Right atrium auricular region (tissue), 2 donors: ENCODE measurements around the gene HOXD13. TPM values are rescaled to one million over a fixed set of nuclear protein-coding genes. Genes with fewer than 3 reads are reported as not detected.

Experiments used
- DNase-seq: peaks from one replicate; pipeline ENCODE4 v3.0.0-alpha.2; 2019; ENCODE audit warnings: low spot score
- H3K27ac ChIP-seq, 2 donors: fragments of 200-600 bp; sonication (generic); 1 replicate in 1 of 2; 2 replicates in 1 of 2; pipeline ENCODE4 v1.5.1; 2016 to 2019
- H3K27me3 ChIP-seq, 2 donors: fragments of 200-600 bp; sonication (generic); one replicate each; pipeline versions ENCODE4 v1.5.1 to v1.6.0; 2017 to 2019
- H3K36me3 ChIP-seq: fragments of 200-600 bp; sonication (generic); one replicate; pipeline ENCODE4 v1.5.1; 2016
- H3K4me1 ChIP-seq, 2 donors: fragments of 200-600 bp; sonication (generic); one replicate each; pipeline versions ENCODE4 v1.5.1 to v1.6.0; 2017 to 2019
- H3K4me3 ChIP-seq, 2 donors: fragments of 200-600 bp; sonication (generic); 1 replicate in 1 of 2; 2 replicates in 1 of 2; pipeline ENCODE4 v1.5.1; 2017 to 2019; ENCODE audit warnings: mild to moderate bottlenecking in 1 of 2, moderate library complexity in 1 of 2
- H3K9me3 ChIP-seq, 2 donors: fragments of 200-600 bp; sonication (generic); one replicate each; pipeline ENCODE4 v1.5.1; 2019
- CTCF ChIP-seq, 2 donors: fragments of 200-600 bp; sonication (generic); IDR thresholded peaks; one replicate each; pipeline ENCODE4 v1.5.1; 2019; ENCODE audit warnings: antibody characterized with exemption in 2 of 2
- total RNA-seq, 2 donors: library from RNA; depleted of rRNA; stranded (reverse); fragments of >200 nt; gene quantifications; one replicate each; pipeline ENCODE4 v1.1.0, GENCODE V29; 2016

The HOXD13 gene
- total RNA-seq, 2 donors from 2014 or later: not detected

DNA sequence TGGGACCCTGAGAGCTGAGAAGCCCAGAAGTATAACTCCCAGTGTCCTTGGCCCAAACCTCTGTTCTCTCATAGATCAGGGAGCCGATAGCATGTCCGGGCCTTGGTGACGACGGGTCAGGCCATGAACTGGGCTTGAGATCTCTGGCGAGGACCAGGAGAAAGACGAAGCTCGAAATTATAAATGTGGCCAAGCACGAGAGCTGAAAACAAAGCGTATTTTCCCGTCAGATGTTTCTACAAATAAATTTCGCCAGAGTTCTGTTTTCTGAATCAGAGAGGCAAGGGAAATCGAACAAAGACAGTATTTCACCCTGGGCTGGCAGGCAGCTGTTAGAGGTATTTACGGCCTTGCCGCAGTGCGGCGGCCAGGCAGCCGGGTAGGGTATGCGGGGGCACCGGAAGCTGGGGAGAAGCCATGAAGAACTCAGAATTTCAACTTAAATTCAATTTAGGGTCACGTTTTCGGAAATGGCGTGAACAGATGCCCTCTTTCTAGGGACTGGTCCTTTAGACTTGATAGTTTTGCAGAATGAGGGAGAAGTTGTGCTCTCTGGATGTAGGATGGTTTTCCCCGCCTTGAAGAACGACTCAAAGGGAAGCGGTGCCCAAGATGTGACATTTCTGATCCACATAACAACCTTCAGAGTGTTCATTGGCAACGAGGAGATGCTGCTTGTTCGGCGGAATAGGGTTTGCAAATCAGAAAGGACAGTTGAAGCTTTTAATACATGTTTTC is 46.6 kb downstream of the HOXD13 start:
- H3K9me3 ChIP-seq: no peaks in the 10 kb centered on the region
- H3K4me1 ChIP-seq: peaks cover 0 to 27% of the 10 kb centered on the region in 2 donors
- no peaks in the 10 kb centered on the region for H3K36me3 ChIP-seq
- H3K27me3 ChIP-seq: peaks cover 21 to 40% of the 10 kb centered on the region in 2 donors
- TF ChIP-seq CTCF (IDR thresholded peaks at IDR 0.05): no peak
- no peak for DNase-seq
- no peak overlapping the region for H3K27ac ChIP-seq
- H3K4me3 ChIP-seq: peak overlapping the region in 1 of 2 donors; percentile 52

DNA sequence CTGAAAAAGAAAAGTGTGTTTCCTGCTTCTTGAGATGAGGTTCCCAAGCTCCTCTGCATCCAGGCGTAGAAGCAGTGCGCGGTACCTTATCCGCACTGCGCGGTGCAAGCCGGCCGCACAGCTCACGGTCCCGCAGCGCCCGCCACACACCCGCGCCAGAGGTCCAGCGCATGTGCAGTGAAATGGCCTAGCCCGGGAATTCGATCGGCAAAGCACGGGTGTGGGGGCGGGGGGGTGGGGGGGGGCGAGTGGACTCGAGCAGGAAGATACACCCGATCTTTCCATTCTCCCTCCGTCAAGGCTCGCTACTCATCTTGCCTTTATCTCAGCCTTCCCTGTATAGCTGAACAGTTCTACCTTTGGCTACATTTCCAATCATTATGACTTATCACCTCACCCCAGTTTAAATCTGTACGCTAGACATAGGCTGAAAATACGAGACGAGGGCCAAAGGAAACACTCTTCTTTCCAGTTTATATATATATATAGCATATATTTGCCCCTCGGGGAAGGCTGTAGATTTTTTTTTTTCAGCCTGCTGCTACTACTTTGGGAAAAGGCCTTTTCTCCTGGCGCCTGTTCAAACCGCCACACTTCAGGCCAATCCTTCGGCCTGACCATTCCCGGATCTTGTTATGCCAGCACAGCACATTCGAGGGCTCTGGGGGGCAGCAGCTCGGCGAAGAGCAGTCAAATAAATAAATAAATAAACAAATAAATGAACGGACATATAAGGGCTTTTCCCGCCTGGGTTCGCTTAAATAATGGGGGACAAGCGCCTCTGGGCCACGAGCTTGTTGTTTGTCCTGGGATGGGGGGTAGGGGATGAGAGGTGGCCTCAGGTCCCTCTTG is 47.4 kb downstream of the HOXD13 start:
- no peak for DNase-seq
- Histone ChIP-seq H3K9me3 (no peaks in the 10 kb centered on the region), H3K27me3 (peaks cover 21 to 35% of the 10 kb centered on the region in 2 donors), H3K27ac (peak overlapping the region in 1 of 2 donors; percentile 28), H3K4me3 (peak overlapping the region in 1 of 2 donors; percentile 52), H3K36me3 (no peaks in the 10 kb centered on the region), H3K4me1 (peaks cover 0 to 27% of the 10 kb centered on the region in 2 donors)
- TF ChIP-seq CTCF (IDR thresholded peaks at IDR 0.05): no peak

DNA sequence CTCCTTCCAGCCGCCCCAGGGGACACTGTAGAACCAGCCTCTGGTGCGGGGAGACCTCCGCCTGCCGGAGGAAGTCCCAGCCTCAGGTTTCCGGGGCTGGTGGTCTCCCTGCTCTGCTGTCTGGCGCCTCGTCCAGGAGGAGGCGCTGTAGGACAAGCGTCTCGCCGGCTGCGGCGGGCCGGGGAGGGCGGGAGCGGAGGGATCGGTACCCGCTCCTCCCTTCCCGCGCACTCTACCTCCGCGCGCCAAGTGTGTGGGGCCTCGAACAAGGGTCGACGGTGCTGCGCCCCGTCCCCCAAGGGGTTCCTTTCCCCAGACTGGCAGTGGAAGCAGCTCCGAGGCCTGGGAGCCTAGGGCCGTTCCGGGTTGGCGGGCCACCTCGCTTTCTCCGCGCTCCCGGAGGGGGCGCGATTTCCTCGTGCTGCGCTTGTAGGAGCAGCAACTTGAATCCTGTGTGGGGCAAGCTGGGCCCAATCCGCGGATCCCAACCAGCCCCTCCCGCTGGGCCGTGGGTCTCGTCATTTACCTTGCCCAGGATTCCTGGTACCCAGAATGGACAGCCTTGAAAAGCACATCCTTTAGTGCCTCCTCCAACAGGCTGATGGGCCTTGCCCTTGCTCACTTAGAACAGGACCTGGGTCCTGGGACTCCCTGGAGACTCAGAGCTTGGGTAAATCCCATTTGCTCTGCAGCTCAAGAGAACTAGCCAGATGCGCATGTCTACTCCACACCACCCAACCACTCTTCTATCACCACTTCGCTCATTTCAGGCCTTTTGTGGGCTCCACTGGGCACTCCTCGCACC is 48.2 kb downstream of the HOXD13 start:
- Histone ChIP-seq H3K36me3 (no peaks in the 10 kb centered on the region), H3K27ac (peak overlapping the region in 1 of 2 donors; percentile 28), H3K4me3 (peak overlapping the region; percentile 34 to 52), H3K27me3 (peaks cover 21 to 35% of the 10 kb centered on the region in 2 donors), H3K4me1 (peaks cover 0 to 27% of the 10 kb centered on the region in 2 donors), H3K9me3 (no peaks in the 10 kb centered on the region)
- peak; percentile 67 for DNase-seq
- TF ChIP-seq CTCF (IDR thresholded peaks at IDR 0.05): peak; percentile 87 to 98

DNA sequence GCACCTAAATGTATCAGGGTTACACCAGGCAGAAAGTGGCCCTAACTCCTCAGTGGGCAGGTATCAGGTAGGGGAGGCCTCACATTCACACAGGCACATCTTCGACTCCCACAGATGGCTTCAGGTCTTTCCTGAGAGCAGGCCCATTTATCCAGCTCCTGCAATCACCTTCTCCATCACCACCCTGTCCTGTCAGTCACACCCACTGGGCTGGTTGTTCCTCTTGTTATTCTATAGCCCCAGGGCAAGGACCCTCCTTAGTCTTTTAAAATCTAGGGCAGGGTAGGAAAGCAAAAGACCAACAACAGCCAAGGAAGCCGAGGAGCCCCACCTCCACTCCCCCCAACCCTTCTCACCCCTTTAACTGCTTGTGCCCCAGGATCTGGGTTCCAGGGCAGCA is 49.8 kb downstream of the HOXD13 start:
- TF ChIP-seq CTCF (IDR thresholded peaks at IDR 0.05): no peak
- DNase-seq: no peak
- H3K27me3 ChIP-seq: peaks cover 22 to 26% of the 10 kb centered on the region in 2 donors

More for the DNA sequence above, 49.8 kb downstream of the HOXD13 start:
- Histone ChIP-seq H3K27ac (no peak overlapping the region), H3K4me1 (peaks cover 0 to 16% of the 10 kb centered on the region in 2 donors), H3K36me3 (no peaks in the 10 kb centered on the region), H3K4me3 (no peak overlapping the region), H3K9me3 (no peaks in the 10 kb centered on the region)

Other genes starting within 250 kb of the HOXD13 start
- gene LNPK, start 90.5 kb upstream of the HOXD13 start, total RNA-seq: 10 to 100 TPM; 12.8 to 14.8 TPM
- not detected for gene EVX2, start 8.8 kb upstream of the HOXD13 start, total RNA-seq
- not detected for gene HOXD12, start 7.1 kb downstream of the HOXD13 start, total RNA-seq
- gene HOXD11, start 14.6 kb downstream of the HOXD13 start, total RNA-seq: not detected
- not detected for gene HOXD10, start 24.1 kb downstream of the HOXD13 start, total RNA-seq
- gene HOXD9, start 30.0 kb downstream of the HOXD13 start, total RNA-seq: under 1 TPM in 1 of 2 donors, not detected in 1; 0.44 TPM
- 1 to 10 TPM in 1 of 2 donors, under 1 TPM in 1; 0.55 to 1.1 TPM for gene HOXD8, start 37.0 kb downstream of the HOXD13 start, total RNA-seq
- gene HOXD4, start 58.8 kb downstream of the HOXD13 start, total RNA-seq: under 1 TPM in 1 of 2 donors, not detected in 1; 0.52 TPM
- gene HOXD3, start 64.6 kb downstream of the HOXD13 start, total RNA-seq: not detected
- not detected for gene HOXD1, start 95.9 kb downstream of the HOXD13 start, total RNA-seq
- gene MTX2, start 176.7 kb downstream of the HOXD13 start, total RNA-seq: 10 to 100 TPM; 36.7 to 73.5 TPM